Loucy (cell line): Measurements from ENCODE around the gene ESPL1.

Source experiments
- H2AFZ ChIP-seq: fragments of 200-600 bp; sonication (generic); 2 replicates; pipeline ENCODE4 v1.6.0; 2016; ENCODE audit warnings: antibody characterized with exemption, mild to moderate bottlenecking, low read length, moderate library complexity
- H3F3A ChIP-seq: fragments of 200-600 bp; 2 replicates; pipeline ENCODE4 v1.6.0; 2016; ENCODE audit warnings: antibody characterized with exemption, low read depth, mild to moderate bottlenecking
- H3K27me3 ChIP-seq: fragments of 200-600 bp; sonication (generic); 2 replicates; pipeline ENCODE4 v1.6.1; 2014; ENCODE audit warnings: low read length, mild to moderate bottlenecking; ENCODE audit not compliant: insufficient read depth, poor library complexity, severe bottlenecking
- H3K36me3 ChIP-seq: fragments of 200-600 bp; sonication (generic); 2 replicates; pipeline ENCODE4 v1.6.1; 2016; ENCODE audit warnings: low read length; ENCODE audit not compliant: insufficient read depth
- H3K4me1 ChIP-seq: fragments of 200-600 bp; sonication (generic); 2 replicates; pipeline ENCODE4 v1.5.1; 2014; ENCODE audit warnings: low read length, mild to moderate bottlenecking; ENCODE audit not compliant: insufficient read depth, poor library complexity, severe bottlenecking
- H3K4me2 ChIP-seq: fragments of 200-600 bp; sonication (generic); 2 replicates; pipeline ENCODE4 v1.6.0; 2014; ENCODE audit warnings: antibody characterized with exemption, low read length, low read depth, mild to moderate bottlenecking; ENCODE audit not compliant: poor library complexity, severe bottlenecking
- H3K4me3 ChIP-seq: fragments of 200-600 bp; sonication (generic); 2 replicates; pipeline ENCODE4 v1.5.1; 2014; ENCODE audit warnings: low read length, mild to moderate bottlenecking, mixed read lengths; ENCODE audit not compliant: poor library complexity, severe bottlenecking
- H3K79me2 ChIP-seq: fragments of 200-600 bp; sonication (generic); 2 replicates; pipeline ENCODE4 v1.6.1; 2014; ENCODE audit warnings: low read length; ENCODE audit not compliant: insufficient read depth
- H3K9ac ChIP-seq: fragments of 200-600 bp; sonication (generic); 2 replicates; pipeline ENCODE4 v1.6.0; 2014; ENCODE audit warnings: mild to moderate bottlenecking, low read depth, low read length, moderate library complexity; ENCODE audit not compliant: poor library complexity, severe bottlenecking
- H3K9me2 ChIP-seq: fragments of 200-600 bp; sonication (generic); replicated peaks from 2 replicates; pipeline ENCODE4 v1.6.1; 2016; ENCODE audit warnings: low read depth, low read length, mixed read lengths
- H3K9me3 ChIP-seq: fragments of 200-600 bp; sonication (generic); 2 replicates; pipeline ENCODE4 v1.6.1; 2014; ENCODE audit warnings: mild to moderate bottlenecking, antibody characterized with exemption, low read length, low read depth; ENCODE audit not compliant: insufficient read depth
- H4K20me1 ChIP-seq: fragments of 200-600 bp; sonication (generic); 2 replicates; pipeline ENCODE4 v1.6.0; 2014; ENCODE audit warnings: antibody characterized with exemption, low read length, mild to moderate bottlenecking; ENCODE audit not compliant: insufficient read depth, poor library complexity, severe bottlenecking
- CTCF ChIP-seq: fragments of 200-600 bp; sonication (generic); conservative IDR thresholded peaks from 2 replicates; pipeline ENCODE4 v1.5.1; 2014; ENCODE audit warnings: mild to moderate bottlenecking, antibody characterized with exemption, low read length
- EZH2phosphoT487 ChIP-seq: fragments of 200-600 bp; IDR thresholded peaks from 2 replicates; pipeline ENCODE4 v1.6.1; 2018; ENCODE audit warnings: antibody characterized with exemption, mild to moderate bottlenecking, moderate library complexity, borderline replicate concordance

Gene ESPL1

GRCh38 chr12:53274445-53274844 lies 6.3 kb downstream of the ESPL1 start:
- H3K4me3 ChIP-seq = no peak overlapping the region
- no peaks in the 10 kb centered on the region for H4K20me1 ChIP-seq
- no peak for TF ChIP-seq CTCF
- no peak for TF ChIP-seq EZH2phosphoT487
- no peaks in the 10 kb centered on the region for H3K27me3 ChIP-seq
- no peaks in the 10 kb centered on the region for H3K9me2 ChIP-seq
- H3K9ac ChIP-seq = no peak overlapping the region
- H3K36me3 ChIP-seq = peaks cover 29% of the 10 kb centered on the region; the same call in 1 of the 2 replicates
- no peak overlapping the region for H2AFZ ChIP-seq
- H3K4me2 ChIP-seq = no peak overlapping the region
- no peaks in the 10 kb centered on the region for H3F3A ChIP-seq
- H3K79me2 ChIP-seq = peaks cover 34% of the 10 kb centered on the region
- H3K9me3 ChIP-seq = no peaks in the 10 kb centered on the region
- H3K4me1 ChIP-seq = peaks cover 14% of the 10 kb centered on the region

GRCh38 chr12:53276511-53276910 lies 8.4 kb downstream of the ESPL1 start:
- TF ChIP-seq EZH2phosphoT487 = no peak
- TF ChIP-seq CTCF = no peak
- peaks cover 41% of the 10 kb centered on the region; the same call in 1 of the 2 replicates for H3K36me3 ChIP-seq

GRCh38 chr12:53277981-53278380 lies 9.9 kb downstream of the ESPL1 start:
- peaks cover 56% of the 10 kb centered on the region; the same call in 1 of the 2 replicates for H3K36me3 ChIP-seq
- no peak overlapping the region for H3K4me2 ChIP-seq
- no peak overlapping the region for H3K4me3 ChIP-seq
- H3K27me3 ChIP-seq = no peaks in the 10 kb centered on the region
- no peaks in the 10 kb centered on the region for H3K4me1 ChIP-seq
- TF ChIP-seq CTCF (no peak), EZH2phosphoT487 (no peak)
- H2AFZ ChIP-seq = no peak overlapping the region
- H3K9me2 ChIP-seq = no peaks in the 10 kb centered on the region
- H3K79me2 ChIP-seq = no peaks in the 10 kb centered on the region; the same call in 1 of the 2 replicates
- H4K20me1 ChIP-seq = no peaks in the 10 kb centered on the region
- H3K9me3 ChIP-seq = no peaks in the 10 kb centered on the region
- no peaks in the 10 kb centered on the region for H3F3A ChIP-seq
- no peak overlapping the region for H3K9ac ChIP-seq

More at GRCh38 chr12:53276511-53276910, 8.4 kb downstream of the ESPL1 start:
- Histone ChIP-seq H3K4me1 (no peaks in the 10 kb centered on the region), H3K9me2 (no peaks in the 10 kb centered on the region), H3F3A (no peaks in the 10 kb centered on the region), H3K79me2 (peaks cover 13% of the 10 kb centered on the region; the same call in 1 of the 2 replicates), H4K20me1 (no peaks in the 10 kb centered on the region), H3K9me3 (no peaks in the 10 kb centered on the region), H3K4me2 (no peak overlapping the region), H3K4me3 (no peak overlapping the region), H2AFZ (no peak overlapping the region), H3K27me3 (no peaks in the 10 kb centered on the region), H3K9ac (no peak overlapping the region)
